Measurements from ENCODE around the gene PRDM16. TPM values are rescaled to one million over a fixed set of nuclear protein-coding genes. Genes with fewer than 3 reads are reported as not detected.

The PRDM16 gene
- total RNA-seq, 2 experiments from 2014 or later = not detected

DNA sequence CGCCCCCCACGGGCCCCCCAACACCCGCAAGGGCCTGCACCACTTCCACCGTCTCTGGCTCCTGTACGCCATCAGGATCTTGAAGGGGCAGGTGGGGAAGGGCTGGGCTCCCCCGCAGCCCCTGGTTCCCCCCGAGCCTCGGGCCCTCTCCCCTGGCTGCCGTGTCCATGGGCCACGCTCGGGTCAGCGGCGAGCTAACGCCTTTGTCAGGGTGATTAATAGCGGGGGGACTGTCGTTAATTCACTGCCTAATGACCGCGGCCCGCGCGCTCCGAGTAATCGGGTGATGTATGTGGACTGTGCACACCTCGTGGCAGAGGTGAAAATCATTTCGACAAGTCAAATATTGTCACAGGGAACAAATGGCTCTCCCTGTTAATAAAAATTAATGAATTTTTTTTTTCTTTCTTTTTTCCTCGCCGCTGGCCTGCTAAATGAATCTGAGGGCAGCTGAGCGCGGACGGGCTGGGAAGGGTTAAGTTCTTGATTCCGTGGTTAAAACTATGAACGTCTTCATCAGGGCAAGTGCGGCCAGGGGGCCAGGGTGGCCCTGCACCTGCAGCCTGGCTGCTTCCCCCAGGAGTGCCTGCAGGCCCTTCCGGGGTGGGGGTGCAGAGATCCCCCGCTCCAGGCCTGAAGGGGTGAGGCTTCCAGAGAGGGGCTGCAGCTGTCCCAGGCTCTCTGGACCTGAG, 100.8 kb downstream of the PRDM16 start:
- H3K9me2 ChIP-seq (ENCODE audit: insufficient read depth, low read length) = no peaks in the 10 kb centered on the region
- DNase-seq (ENCODE audit: low spot score) = no peak
- H3K79me2 ChIP-seq (ENCODE audit: insufficient read depth, low read depth, low read length) = no peaks in the 10 kb centered on the region
- CTCF ChIA-PET (ENCODE audit: unreplicated experiment) = no interaction called here
- POLR2A ChIA-PET = no interaction called here
- no peak overlapping the region for H3K27ac ChIP-seq (ENCODE audit: low read depth, low read length, poor library complexity, severe bottlenecking)
- H3K4me1 ChIP-seq (ENCODE audit: insufficient read depth, low read length, poor library complexity, severe bottlenecking) = no peaks in the 10 kb centered on the region
- no peak overlapping the region for H3K4me2 ChIP-seq (ENCODE audit: low read length)
- H3K36me3 ChIP-seq (ENCODE audit: insufficient read depth, low read length) = no peaks in the 10 kb centered on the region
- no peaks in the 10 kb centered on the region for H3K9me3 ChIP-seq (ENCODE audit: low read length)
- TF ChIP-seq EZH2phosphoT487 (IDR thresholded peaks at IDR 0.05; ENCODE audit: borderline replicate concordance, low read depth, low read length) = no peak
- TF ChIP-seq, protein P1, sequence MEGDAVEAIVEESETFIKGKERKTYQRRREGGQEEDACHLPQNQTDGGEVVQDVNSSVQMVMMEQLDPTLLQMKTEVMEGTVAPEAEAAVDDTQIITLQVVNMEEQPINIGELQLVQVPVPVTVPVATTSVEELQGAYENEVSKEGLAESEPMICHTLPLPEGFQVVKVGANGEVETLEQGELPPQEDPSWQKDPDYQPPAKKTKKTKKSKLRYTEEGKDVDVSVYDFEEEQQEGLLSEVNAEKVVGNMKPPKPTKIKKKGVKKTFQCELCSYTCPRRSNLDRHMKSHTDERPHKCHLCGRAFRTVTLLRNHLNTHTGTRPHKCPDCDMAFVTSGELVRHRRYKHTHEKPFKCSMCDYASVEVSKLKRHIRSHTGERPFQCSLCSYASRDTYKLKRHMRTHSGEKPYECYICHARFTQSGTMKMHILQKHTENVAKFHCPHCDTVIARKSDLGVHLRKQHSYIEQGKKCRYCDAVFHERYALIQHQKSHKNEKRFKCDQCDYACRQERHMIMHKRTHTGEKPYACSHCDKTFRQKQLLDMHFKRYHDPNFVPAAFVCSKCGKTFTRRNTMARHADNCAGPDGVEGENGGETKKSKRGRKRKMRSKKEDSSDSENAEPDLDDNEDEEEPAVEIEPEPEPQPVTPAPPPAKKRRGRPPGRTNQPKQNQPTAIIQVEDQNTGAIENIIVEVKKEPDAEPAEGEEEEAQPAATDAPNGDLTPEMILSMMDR (conservative IDR thresholded peaks at IDR 0.05; ENCODE audit: low read length) = no peak
- no TSS peak for BruUV-seq (replicated peaks)
- H4K20me1 ChIP-seq (ENCODE audit: insufficient read depth, low read length) = no peaks in the 10 kb centered on the region
- intact Hi-C loops (cut with micrococcal nuclease; ENCODE audit: unreplicated experiment) = no loop called here
- no peak overlapping the region for H2AFZ ChIP-seq (ENCODE audit: low read length)
- no peak overlapping the region for H3K4me3 ChIP-seq (ENCODE audit: low read depth, low read length, poor library complexity, severe bottlenecking)

GRCh38 chr1:3170561-3171453, 101.8 kb downstream of the PRDM16 start:
- CTCF ChIA-PET (ENCODE audit: unreplicated experiment) = no interaction called here
- no peak for DNase-seq (ENCODE audit: low spot score)
- Histone ChIP-seq H3K4me2 (ENCODE audit: low read length) (no peak overlapping the region), H3K79me2 (ENCODE audit: insufficient read depth, low read depth, low read length) (no peaks in the 10 kb centered on the region), H3K4me3 (ENCODE audit: low read depth, low read length, poor library complexity, severe bottlenecking) (no peak overlapping the region), H2AFZ (ENCODE audit: low read length) (0 out of 2 replicates have a peak overlapping the region, but pooled peaks have one; percentile 11), H4K20me1 (ENCODE audit: insufficient read depth, low read length) (no peaks in the 10 kb centered on the region), H3K4me1 (ENCODE audit: insufficient read depth, low read length, poor library complexity, severe bottlenecking) (no peaks in the 10 kb centered on the region), H3K36me3 (ENCODE audit: insufficient read depth, low read length) (no peaks in the 10 kb centered on the region), H3K9me2 (ENCODE audit: insufficient read depth, low read length) (no peaks in the 10 kb centered on the region), H3K9me3 (ENCODE audit: low read length) (no peaks in the 10 kb centered on the region), H3K27ac (ENCODE audit: low read depth, low read length, poor library complexity, severe bottlenecking) (no peak overlapping the region)
- no TSS peak for BruUV-seq (replicated peaks)
- intact Hi-C loops (cut with micrococcal nuclease; ENCODE audit: unreplicated experiment) = no loop called here
- TF ChIP-seq EZH2phosphoT487 (IDR thresholded peaks at IDR 0.05; ENCODE audit: borderline replicate concordance, low read depth, low read length) = no peak
- TF ChIP-seq, protein P1 (conservative IDR thresholded peaks at IDR 0.05; ENCODE audit: low read length) = no peak
- POLR2A ChIA-PET = no interaction called here

GRCh38 chr1:3171761-3172160, 102.8 kb downstream of the PRDM16 start:
- no peaks in the 10 kb centered on the region for H3K4me1 ChIP-seq (ENCODE audit: insufficient read depth, low read length, poor library complexity, severe bottlenecking)
- intact Hi-C loops (cut with micrococcal nuclease; ENCODE audit: unreplicated experiment) = no loop called here
- POLR2A ChIA-PET = no interaction called here
- no peaks in the 10 kb centered on the region for H3K36me3 ChIP-seq (ENCODE audit: insufficient read depth, low read length)
- DNase-seq (ENCODE audit: low spot score) = no peak
- H2AFZ ChIP-seq (ENCODE audit: low read length) = no peak overlapping the region
- H3K27ac ChIP-seq (ENCODE audit: low read depth, low read length, poor library complexity, severe bottlenecking) = no peak overlapping the region
- BruUV-seq (replicated peaks) = no TSS peak
- H4K20me1 ChIP-seq (ENCODE audit: insufficient read depth, low read length) = no peaks in the 10 kb centered on the region
- H3K9me2 ChIP-seq (ENCODE audit: insufficient read depth, low read length) = no peaks in the 10 kb centered on the region
- H3K4me2 ChIP-seq (ENCODE audit: low read length) = no peak overlapping the region
- H3K9me3 ChIP-seq (ENCODE audit: low read length) = no peaks in the 10 kb centered on the region
- TF ChIP-seq, protein P1 (conservative IDR thresholded peaks at IDR 0.05; ENCODE audit: low read length) = no peak
- TF ChIP-seq EZH2phosphoT487 (IDR thresholded peaks at IDR 0.05; ENCODE audit: borderline replicate concordance, low read depth, low read length) = no peak
- H3K79me2 ChIP-seq (ENCODE audit: insufficient read depth, low read depth, low read length) = no peaks in the 10 kb centered on the region
- CTCF ChIA-PET (ENCODE audit: unreplicated experiment) = no interaction called here
- H3K4me3 ChIP-seq (ENCODE audit: low read depth, low read length, poor library complexity, severe bottlenecking) = no peak overlapping the region
